Ishikawa (cell line): Measurements from ENCODE around the gene CBFA2T2.

Source experiments
- CEBPB ChIP-seq: IDR thresholded peaks from 2 replicates; pipeline ENCODE4 v1.6.1; 2012
- CREB1 ChIP-seq: IDR thresholded peaks from 2 replicates; pipeline ENCODE4 v1.6.1; 2012; ENCODE audit warnings: low read depth
- EGR1 ChIP-seq: IDR thresholded peaks from 2 replicates; pipeline ENCODE4 v1.6.1; 2012
- EP300 ChIP-seq: IDR thresholded peaks from 2 replicates; pipeline ENCODE4 v1.6.1; 2012; ENCODE audit warnings: borderline replicate concordance
- FOXM1 ChIP-seq: IDR thresholded peaks from 2 replicates; pipeline ENCODE4 v1.6.1; 2012; ENCODE audit warnings: low read depth, borderline replicate concordance
- NFIC ChIP-seq: IDR thresholded peaks from 2 replicates; pipeline ENCODE4 v1.6.1; 2012
- RAD21 ChIP-seq: IDR thresholded peaks from 2 replicates; pipeline ENCODE4 v1.6.1; 2012; ENCODE audit warnings: low read depth
- TAF1 ChIP-seq: IDR thresholded peaks from 2 replicates; pipeline ENCODE4 v1.6.1; 2012; ENCODE audit warnings: low read depth, mild to moderate bottlenecking
- TCF12 ChIP-seq: IDR thresholded peaks from 2 replicates; pipeline ENCODE4 v1.6.1; 2012; ENCODE audit warnings: low read depth
- TEAD4 ChIP-seq: IDR thresholded peaks from 2 replicates; pipeline ENCODE4 v1.6.1; 2012
- YY1 ChIP-seq: IDR thresholded peaks from 2 replicates; pipeline ENCODE4 v1.6.1; 2012; ENCODE audit warnings: low read depth
- ZBTB7A ChIP-seq: IDR thresholded peaks from 2 replicates; pipeline ENCODE4 v1.6.1; 2012; ENCODE audit warnings: low read depth
- TF ChIP-seq, protein P1 (sequence below): IDR thresholded peaks from 2 replicates; pipeline ENCODE4 v1.6.1; 2012; ENCODE audit warnings: low read depth, mild to moderate bottlenecking
- TF ChIP-seq, protein P2 (sequence below): IDR thresholded peaks from 2 replicates; pipeline ENCODE4 v1.6.1; 2012
- TF ChIP-seq, protein P3 (sequence below): IDR thresholded peaks from 2 replicates; pipeline ENCODE4 v1.6.1; 2012

CBFA2T2 gene

DNA sequence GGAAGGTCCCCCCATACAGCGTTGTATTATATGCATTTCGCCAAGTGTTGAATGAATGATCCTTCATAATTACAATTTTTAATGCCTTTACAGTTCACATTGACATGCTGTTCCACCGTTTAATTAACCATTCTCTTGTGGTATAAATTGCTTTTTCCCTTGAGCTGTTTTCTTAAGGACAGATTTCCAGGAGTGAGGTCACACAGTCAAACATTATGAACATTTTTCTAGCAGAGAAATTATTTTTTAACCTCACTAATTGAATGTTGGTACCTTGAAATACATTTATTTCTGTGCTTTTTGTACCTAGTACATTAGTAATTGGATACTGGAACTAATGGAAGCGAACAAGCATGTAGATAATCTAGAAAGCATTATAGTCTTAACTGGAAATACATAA, 95.5 kb downstream of the CBFA2T2 start:
- TF ChIP-seq ZBTB7A: no peak
- TF ChIP-seq EGR1: no peak
- no peak for TF ChIP-seq TEAD4
- TF ChIP-seq RAD21: no peak
- TF ChIP-seq NFIC: no peak
- TF ChIP-seq, protein P1, sequence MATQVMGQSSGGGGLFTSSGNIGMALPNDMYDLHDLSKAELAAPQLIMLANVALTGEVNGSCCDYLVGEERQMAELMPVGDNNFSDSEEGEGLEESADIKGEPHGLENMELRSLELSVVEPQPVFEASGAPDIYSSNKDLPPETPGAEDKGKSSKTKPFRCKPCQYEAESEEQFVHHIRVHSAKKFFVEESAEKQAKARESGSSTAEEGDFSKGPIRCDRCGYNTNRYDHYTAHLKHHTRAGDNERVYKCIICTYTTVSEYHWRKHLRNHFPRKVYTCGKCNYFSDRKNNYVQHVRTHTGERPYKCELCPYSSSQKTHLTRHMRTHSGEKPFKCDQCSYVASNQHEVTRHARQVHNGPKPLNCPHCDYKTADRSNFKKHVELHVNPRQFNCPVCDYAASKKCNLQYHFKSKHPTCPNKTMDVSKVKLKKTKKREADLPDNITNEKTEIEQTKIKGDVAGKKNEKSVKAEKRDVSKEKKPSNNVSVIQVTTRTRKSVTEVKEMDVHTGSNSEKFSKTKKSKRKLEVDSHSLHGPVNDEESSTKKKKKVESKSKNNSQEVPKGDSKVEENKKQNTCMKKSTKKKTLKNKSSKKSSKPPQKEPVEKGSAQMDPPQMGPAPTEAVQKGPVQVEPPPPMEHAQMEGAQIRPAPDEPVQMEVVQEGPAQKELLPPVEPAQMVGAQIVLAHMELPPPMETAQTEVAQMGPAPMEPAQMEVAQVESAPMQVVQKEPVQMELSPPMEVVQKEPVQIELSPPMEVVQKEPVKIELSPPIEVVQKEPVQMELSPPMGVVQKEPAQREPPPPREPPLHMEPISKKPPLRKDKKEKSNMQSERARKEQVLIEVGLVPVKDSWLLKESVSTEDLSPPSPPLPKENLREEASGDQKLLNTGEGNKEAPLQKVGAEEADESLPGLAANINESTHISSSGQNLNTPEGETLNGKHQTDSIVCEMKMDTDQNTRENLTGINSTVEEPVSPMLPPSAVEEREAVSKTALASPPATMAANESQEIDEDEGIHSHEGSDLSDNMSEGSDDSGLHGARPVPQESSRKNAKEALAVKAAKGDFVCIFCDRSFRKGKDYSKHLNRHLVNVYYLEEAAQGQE: no peak
- no peak for TF ChIP-seq TCF12
- TF ChIP-seq YY1: no peak
- TF ChIP-seq CEBPB: no peak
- TF ChIP-seq, protein P2, sequence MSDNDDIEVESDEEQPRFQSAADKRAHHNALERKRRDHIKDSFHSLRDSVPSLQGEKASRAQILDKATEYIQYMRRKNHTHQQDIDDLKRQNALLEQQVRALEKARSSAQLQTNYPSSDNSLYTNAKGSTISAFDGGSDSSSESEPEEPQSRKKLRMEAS: no peak
- TF ChIP-seq EP300: no peak

DNA sequence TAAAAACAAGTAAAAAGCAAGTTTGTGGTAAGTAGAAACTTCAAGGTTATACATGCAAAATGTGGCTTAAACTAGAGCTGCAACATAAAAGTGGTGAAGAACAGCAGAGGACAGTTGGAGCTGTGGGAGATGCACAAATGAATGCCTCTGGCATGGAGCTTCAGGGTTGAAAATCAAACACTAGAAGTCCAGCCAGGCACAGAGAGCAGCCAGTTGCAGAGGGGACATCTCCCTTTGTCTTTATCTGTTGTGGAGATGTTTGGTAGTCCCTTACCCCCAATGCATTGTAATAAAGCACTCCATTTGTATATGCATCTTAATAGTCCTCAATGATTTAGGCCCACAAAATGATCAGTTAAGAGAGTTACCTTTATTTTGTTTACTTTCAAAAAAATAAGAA, 99.2 kb downstream of the CBFA2T2 start:
- TF ChIP-seq, protein P1: no peak
- no peak for TF ChIP-seq RAD21
- no peak for TF ChIP-seq NFIC
- TF ChIP-seq, protein P3, sequence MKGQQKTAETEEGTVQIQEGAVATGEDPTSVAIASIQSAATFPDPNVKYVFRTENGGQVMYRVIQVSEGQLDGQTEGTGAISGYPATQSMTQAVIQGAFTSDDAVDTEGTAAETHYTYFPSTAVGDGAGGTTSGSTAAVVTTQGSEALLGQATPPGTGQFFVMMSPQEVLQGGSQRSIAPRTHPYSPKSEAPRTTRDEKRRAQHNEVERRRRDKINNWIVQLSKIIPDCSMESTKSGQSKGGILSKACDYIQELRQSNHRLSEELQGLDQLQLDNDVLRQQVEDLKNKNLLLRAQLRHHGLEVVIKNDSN: no peak
- TF ChIP-seq YY1: no peak
- TF ChIP-seq EP300: no peak
- no peak for TF ChIP-seq CEBPB
- TF ChIP-seq TEAD4: no peak
- no peak for TF ChIP-seq CREB1
- TF ChIP-seq TAF1: no peak
- TF ChIP-seq ZBTB7A: no peak
- no peak for TF ChIP-seq TCF12
- no peak for TF ChIP-seq FOXM1

DNA sequence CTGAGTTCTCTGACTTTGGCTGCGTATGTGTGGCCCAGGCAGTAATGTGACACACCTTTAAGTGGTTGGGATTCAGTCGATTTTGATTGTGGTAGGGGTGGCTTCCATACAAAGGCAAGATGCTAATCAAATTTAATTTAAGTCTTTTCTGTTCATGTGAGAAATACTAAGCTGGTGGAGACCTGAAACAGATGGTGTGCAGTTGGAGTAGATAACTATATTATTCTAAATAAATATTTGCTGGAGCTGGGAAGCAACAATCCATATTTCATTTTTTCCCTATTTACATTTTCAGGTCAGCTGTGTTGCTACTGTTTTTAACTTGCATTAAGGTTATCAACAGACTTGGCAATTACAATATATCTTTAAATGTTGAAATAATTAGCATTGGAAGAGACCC, 104.8 kb downstream of the CBFA2T2 start:
- no peak for TF ChIP-seq TAF1
- TF ChIP-seq CEBPB: no peak
- no peak for TF ChIP-seq FOXM1
- TF ChIP-seq EP300: no peak
- TF ChIP-seq, protein P2: no peak
- TF ChIP-seq YY1: no peak
- TF ChIP-seq, protein P1: no peak
- TF ChIP-seq ZBTB7A: no peak
- no peak for TF ChIP-seq CREB1
- no peak for TF ChIP-seq TEAD4
- TF ChIP-seq TCF12: no peak
- no peak for TF ChIP-seq EGR1

DNA sequence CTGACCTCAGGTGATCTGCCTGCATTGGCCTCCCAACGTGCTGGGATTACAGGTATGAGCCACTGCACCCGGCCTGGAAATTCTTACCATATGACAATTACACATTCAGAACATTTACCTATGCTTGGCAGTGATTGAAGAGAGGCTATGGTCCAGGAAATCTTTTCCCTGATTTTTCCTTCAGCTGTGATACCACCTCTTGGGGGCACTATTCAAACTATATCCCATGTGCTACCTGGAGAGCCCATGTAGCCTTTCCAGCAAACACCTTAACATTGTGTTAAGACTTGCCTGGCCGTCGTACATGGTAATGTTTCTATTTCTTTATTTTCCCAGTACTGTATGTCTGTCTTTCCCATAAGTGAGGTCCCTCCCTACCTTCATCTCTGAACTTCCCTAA, 110.5 kb downstream of the CBFA2T2 start:
- no peak for TF ChIP-seq FOXM1
- TF ChIP-seq TAF1: no peak
- TF ChIP-seq EP300: no peak
- no peak for TF ChIP-seq CEBPB
- TF ChIP-seq YY1: no peak
- TF ChIP-seq, protein P3: no peak
- no peak for TF ChIP-seq TCF12
- no peak for TF ChIP-seq EGR1
- TF ChIP-seq, protein P1: no peak
- TF ChIP-seq NFIC: no peak
- no peak for TF ChIP-seq CREB1
- TF ChIP-seq ZBTB7A: no peak
